ENCODE data around the gene STX2. TPM values are rescaled to one million over a fixed set of nuclear protein-coding genes. Genes with fewer than 3 reads are reported as not detected.
A peak's percentile ranks its signal among the peaks of the same experiment; 100 is the strongest.
"Not testable (repeated sequence)": the region's sequence is repeated elsewhere in the genome, so short reads cannot be mapped to it uniquely, and the experiment has no call there.

The STX2 gene
- total and polyA plus RNA-seq, 5 donors from 2014 or later = 10.7 to 29.5 (median 11.8) TPM

DNA sequence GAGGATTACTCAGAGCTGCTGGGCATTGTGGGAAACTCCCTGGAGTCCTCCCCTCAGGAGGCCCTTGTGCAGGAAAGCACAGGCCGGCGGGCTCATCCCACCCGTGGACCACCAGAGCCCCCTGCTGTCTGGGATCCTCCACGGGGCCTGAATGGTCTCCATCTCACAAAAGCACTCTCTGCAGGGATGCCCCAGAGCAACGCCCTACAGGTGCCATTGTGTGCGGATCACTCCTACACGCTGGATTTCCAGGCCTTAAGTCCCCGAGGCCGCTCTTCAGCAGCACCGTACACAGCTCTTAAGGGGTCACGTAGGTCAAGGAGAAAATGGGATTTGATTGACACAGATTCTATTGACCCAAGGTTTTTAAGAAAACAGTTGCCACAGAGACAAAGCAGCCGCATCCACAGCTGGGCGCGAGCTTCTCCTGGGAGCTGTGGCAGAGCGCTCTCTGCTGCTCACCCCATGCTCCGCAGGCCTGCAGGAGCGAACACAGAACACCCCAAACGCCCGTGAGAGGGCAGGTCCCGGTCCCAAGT, 86.3 kb downstream of the STX2 start:
- Histone ChIP-seq H3K27ac (ENCODE audit: insufficient read depth, low read length, poor library complexity, severe bottlenecking) (no peak overlapping the region), H3K9me3 (ENCODE audit: control insufficient read depth in 2 of 2, low read length in 2 of 2) (peaks cover 7 to 16% of the 10 kb centered on the region in 2 experiments), H3K4me3 (ENCODE audit: low read depth, low read length) (no peak overlapping the region), H3K4me1 (ENCODE audit: control insufficient read depth, insufficient read depth, low read length, poor library complexity, severe bottlenecking) (no peaks in the 10 kb centered on the region), H3K27me3 (ENCODE audit: control insufficient read depth, insufficient read depth, low read length) (no peaks in the 10 kb centered on the region), H3K36me3 (ENCODE audit: control insufficient read depth, insufficient read depth, low read length) (no peaks in the 10 kb centered on the region)
- no peak for DNase-seq
- no peaks in the 10 kb centered on the region for H3K36me3 Mint-ChIP-seq
- no peak overlapping the region for H3K4me3 Mint-ChIP-seq
- no peak overlapping the region for H3K27ac Mint-ChIP-seq
- no peaks in the 10 kb centered on the region for H3K27me3 Mint-ChIP-seq
- H3K4me1 Mint-ChIP-seq = peaks cover 6 to 16% (median 11%) of the 10 kb centered on the region in 4 donors
- H3K9me3 Mint-ChIP-seq = peaks cover 0 to 21% (median 5%) of the 10 kb centered on the region in 7 donors
- ATAC-seq (ENCODE audit: low read depth in 2 of 2) = no peak

DNA sequence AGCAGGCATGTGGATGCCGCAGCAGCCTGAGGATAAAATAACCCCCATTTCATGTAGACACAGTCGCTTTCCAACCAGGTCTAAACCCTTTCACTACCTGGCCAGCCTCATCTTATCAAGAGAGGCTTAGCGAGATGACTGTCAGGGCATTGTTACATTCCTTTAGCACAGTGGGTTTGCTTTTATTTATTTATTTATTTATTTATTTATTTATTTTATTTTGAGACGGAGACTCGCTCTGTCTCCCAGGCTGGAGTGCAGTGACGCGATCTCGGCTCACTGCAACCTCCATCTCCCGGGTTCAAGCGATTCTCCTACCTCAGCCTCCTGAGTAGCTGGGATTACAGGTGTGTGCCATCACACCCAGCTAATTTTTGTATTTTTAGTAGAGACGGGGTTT, 87.0 kb downstream of the STX2 start:
- H3K4me3 Mint-ChIP-seq = not testable (repeated sequence)
- peak overlapping the region in 1 of 3 donors; percentile 68 for H3K27ac Mint-ChIP-seq

DNA sequence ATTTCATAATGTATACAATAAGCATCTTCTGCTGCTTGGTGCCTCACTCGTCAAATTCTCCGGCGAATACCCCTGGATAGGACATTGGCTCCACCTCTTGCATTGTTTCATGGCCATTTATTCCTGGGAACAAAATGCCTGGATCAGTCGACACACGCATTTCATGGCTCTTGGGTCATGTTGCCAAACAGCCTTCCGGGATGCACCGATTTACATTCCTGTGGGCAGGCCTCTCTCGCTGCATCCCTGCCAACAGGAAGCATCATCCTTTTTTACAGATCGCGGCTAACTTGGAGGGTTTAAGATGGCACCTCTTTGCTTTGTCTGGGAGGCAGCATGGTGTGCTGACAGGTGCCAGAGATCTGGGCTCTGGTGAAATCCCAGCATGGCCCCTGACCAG, 90.3 kb downstream of the STX2 start:
- DNase-seq (no peak), ATAC-seq (ENCODE audit: low read depth in 2 of 2) (no peak)
- H3K27me3 ChIP-seq (ENCODE audit: control insufficient read depth, insufficient read depth, low read length) = no peaks in the 10 kb centered on the region
- H3K36me3 ChIP-seq (ENCODE audit: control insufficient read depth, insufficient read depth, low read length) = no peaks in the 10 kb centered on the region
- Mint-ChIP-seq H3K4me3 (no peak overlapping the region), H3K27ac (no peak overlapping the region), H3K36me3 (no peaks in the 10 kb centered on the region), H3K27me3 (no peaks in the 10 kb centered on the region), H3K4me1 (peaks cover 4 to 10% (median 7%) of the 10 kb centered on the region in 4 donors), H3K9me3 (peaks cover 0 to 6% (median 3%) of the 10 kb centered on the region in 7 donors)
- no peaks in the 10 kb centered on the region for H3K4me1 ChIP-seq (ENCODE audit: control insufficient read depth, insufficient read depth, low read length, poor library complexity, severe bottlenecking)
- no peak overlapping the region for H3K27ac ChIP-seq (ENCODE audit: insufficient read depth, low read length, poor library complexity, severe bottlenecking)
- H3K9me3 ChIP-seq (ENCODE audit: control insufficient read depth in 2 of 2, low read length in 2 of 2) = no peaks in the 10 kb centered on the region
- no peak overlapping the region for H3K4me3 ChIP-seq (ENCODE audit: low read depth, low read length)

More for the DNA sequence above, 87.0 kb downstream of the STX2 start:
- not testable (repeated sequence) for H3K4me3 ChIP-seq (ENCODE audit: low read depth, low read length); DNase-seq; H3K4me1 ChIP-seq (ENCODE audit: control insufficient read depth, insufficient read depth, low read length, poor library complexity, severe bottlenecking); H3K27me3 ChIP-seq (ENCODE audit: control insufficient read depth, insufficient read depth, low read length); ATAC-seq (ENCODE audit: low read depth in 2 of 2); H3K36me3 ChIP-seq (ENCODE audit: control insufficient read depth, insufficient read depth, low read length); H3K27me3 Mint-ChIP-seq; H3K36me3 Mint-ChIP-seq; H3K27ac ChIP-seq (ENCODE audit: insufficient read depth, low read length, poor library complexity, severe bottlenecking)
- Mint-ChIP-seq H3K9me3 (peaks cover 0 to 21% (median 5%) of the 10 kb centered on the region in 7 donors), H3K4me1 (peaks cover 6 to 19% (median 11%) of the 10 kb centered on the region in 4 donors)
- peaks cover 7 to 16% of the 10 kb centered on the region in 2 experiments for H3K9me3 ChIP-seq (ENCODE audit: control insufficient read depth in 2 of 2, low read length in 2 of 2)

DNA sequence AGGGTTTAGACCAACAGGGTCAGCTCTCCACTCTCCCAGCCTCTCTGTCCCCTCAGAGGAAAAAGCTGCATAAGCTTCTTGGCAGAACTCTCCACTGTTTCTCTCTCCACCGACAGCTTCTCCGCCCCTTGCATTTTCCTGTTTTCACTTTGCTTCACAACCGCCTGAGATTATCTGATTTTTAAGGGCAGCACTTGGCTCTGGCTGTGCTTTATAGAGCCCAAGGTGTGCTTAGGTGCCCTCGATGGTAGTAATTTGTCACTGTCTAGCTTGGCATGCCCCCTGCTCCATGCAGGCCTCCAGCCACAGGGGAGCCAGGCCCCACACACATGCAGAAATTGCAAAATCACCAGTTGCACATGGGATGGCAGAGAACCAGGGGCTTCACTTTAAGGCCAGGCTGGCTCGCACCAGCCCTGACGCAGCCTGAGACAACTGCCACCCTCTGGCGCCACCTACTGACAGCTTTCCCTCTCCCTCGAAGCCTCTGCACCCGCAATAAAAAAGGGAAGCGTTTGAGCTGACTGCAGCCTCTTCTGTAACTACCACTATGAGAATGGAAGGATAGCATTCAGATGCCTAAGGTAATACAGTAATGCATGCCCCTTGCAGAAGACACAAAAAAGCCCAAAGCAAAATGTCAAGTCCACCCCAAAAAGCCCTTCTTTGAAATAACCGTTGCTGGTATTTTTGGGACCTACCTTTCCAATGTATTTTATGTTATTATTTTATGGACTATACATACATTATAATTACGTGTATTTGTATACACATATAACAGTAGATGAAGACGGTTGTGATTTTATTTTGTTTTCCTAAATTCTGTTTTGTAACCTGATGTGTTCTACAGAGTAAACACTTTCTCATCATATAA, 90.9 kb downstream of the STX2 start:
- H3K4me3 ChIP-seq (ENCODE audit: low read depth, low read length) = no peak overlapping the region
- no peaks in the 10 kb centered on the region for H3K9me3 ChIP-seq (ENCODE audit: control insufficient read depth in 2 of 2, low read length in 2 of 2)
- H3K36me3 ChIP-seq (ENCODE audit: control insufficient read depth, insufficient read depth, low read length) = no peaks in the 10 kb centered on the region
- peaks cover 0 to 7% (median 2%) of the 10 kb centered on the region in 7 donors for H3K9me3 Mint-ChIP-seq
- H3K4me1 Mint-ChIP-seq = peaks cover 0 to 10% (median 7%) of the 10 kb centered on the region in 4 donors
- no peaks in the 10 kb centered on the region for H3K36me3 Mint-ChIP-seq
- peak; percentile 43 to 48 for ATAC-seq (ENCODE audit: low read depth in 2 of 2)
- no peaks in the 10 kb centered on the region for H3K27me3 Mint-ChIP-seq
- peak; percentile 29 to 62 (median 47) for DNase-seq
- peak overlapping the region in 1 of 4 donors; percentile 4 for H3K4me3 Mint-ChIP-seq
- no peaks in the 10 kb centered on the region for H3K27me3 ChIP-seq (ENCODE audit: control insufficient read depth, insufficient read depth, low read length)
- H3K4me1 ChIP-seq (ENCODE audit: control insufficient read depth, insufficient read depth, low read length, poor library complexity, severe bottlenecking) = no peaks in the 10 kb centered on the region
- no peak overlapping the region for H3K27ac ChIP-seq (ENCODE audit: insufficient read depth, low read length, poor library complexity, severe bottlenecking)
- peak overlapping the region in 1 of 3 donors; percentile 11 for H3K27ac Mint-ChIP-seq

DNA sequence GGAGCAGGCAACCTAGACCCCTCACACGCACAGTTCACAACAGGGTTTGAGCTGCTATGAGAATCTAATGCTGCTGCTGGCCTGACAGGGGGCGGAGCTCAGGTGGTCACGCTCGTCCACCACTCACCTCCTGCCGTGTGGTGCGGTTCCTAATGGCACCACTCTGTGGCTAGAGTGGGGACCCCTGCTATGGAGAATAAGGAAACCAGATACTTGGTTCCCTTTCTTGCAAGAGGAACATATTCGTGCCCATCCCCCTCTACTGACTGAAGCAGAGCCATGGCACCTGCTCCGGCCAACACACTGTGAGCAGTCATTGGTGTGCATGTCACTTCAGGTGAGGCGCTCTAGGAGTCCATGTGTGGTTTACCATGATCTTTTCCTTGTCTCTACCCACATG, 92.5 kb downstream of the STX2 start:
- Histone ChIP-seq H3K36me3 (ENCODE audit: control insufficient read depth, insufficient read depth, low read length) (no peaks in the 10 kb centered on the region), H3K4me3 (ENCODE audit: low read depth, low read length) (no peak overlapping the region), H3K27me3 (ENCODE audit: control insufficient read depth, insufficient read depth, low read length) (no peaks in the 10 kb centered on the region), H3K9me3 (ENCODE audit: control insufficient read depth in 2 of 2, low read length in 2 of 2) (no peaks in the 10 kb centered on the region), H3K27ac (ENCODE audit: insufficient read depth, low read length, poor library complexity, severe bottlenecking) (no peak overlapping the region), H3K4me1 (ENCODE audit: control insufficient read depth, insufficient read depth, low read length, poor library complexity, severe bottlenecking) (no peaks in the 10 kb centered on the region)
- no peaks in the 10 kb centered on the region for H3K36me3 Mint-ChIP-seq
- peaks cover 0 to 8% (median 6%) of the 10 kb centered on the region in 4 donors for H3K4me1 Mint-ChIP-seq
- peaks cover 0 to 7% (median 0%) of the 10 kb centered on the region in 7 donors for H3K9me3 Mint-ChIP-seq
- no peak overlapping the region for H3K27ac Mint-ChIP-seq
- H3K4me3 Mint-ChIP-seq = no peak overlapping the region
- H3K27me3 Mint-ChIP-seq = no peaks in the 10 kb centered on the region
- ATAC-seq (ENCODE audit: low read depth in 2 of 2) (no peak), DNase-seq (no peak)

DNA sequence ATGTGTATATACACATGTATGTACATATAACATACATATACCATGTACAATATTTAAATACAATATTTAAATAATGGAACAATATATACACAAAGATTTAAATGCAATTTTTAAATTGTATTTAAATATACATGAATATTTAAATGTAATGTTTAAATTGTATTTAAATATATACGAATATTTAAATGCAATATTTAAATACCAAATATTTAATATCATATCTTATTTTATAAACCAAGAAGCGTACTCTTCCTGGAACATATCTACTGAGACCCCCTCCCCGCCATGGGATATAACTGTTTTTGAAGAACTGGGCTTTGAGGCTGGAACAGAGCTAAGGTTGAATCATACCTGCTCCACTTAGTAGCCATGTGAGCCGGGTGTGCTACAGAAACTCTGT, 93.1 kb downstream of the STX2 start:
- Histone ChIP-seq H3K27ac (ENCODE audit: insufficient read depth, low read length, poor library complexity, severe bottlenecking) (no peak overlapping the region), H3K27me3 (ENCODE audit: control insufficient read depth, insufficient read depth, low read length) (no peaks in the 10 kb centered on the region), H3K36me3 (ENCODE audit: control insufficient read depth, insufficient read depth, low read length) (no peaks in the 10 kb centered on the region), H3K4me3 (ENCODE audit: low read depth, low read length) (no peak overlapping the region), H3K9me3 (ENCODE audit: control insufficient read depth in 2 of 2, low read length in 2 of 2) (no peaks in the 10 kb centered on the region), H3K4me1 (ENCODE audit: control insufficient read depth, insufficient read depth, low read length, poor library complexity, severe bottlenecking) (no peaks in the 10 kb centered on the region)
- Mint-ChIP-seq H3K9me3 (peaks cover 0 to 7% (median 0%) of the 10 kb centered on the region in 7 donors), H3K27ac (peak overlapping the region in 1 of 3 donors; percentile 62), H3K27me3 (no peaks in the 10 kb centered on the region), H3K4me3 (no peak overlapping the region), H3K4me1 (peaks cover 0 to 8% (median 6%) of the 10 kb centered on the region in 4 donors), H3K36me3 (no peaks in the 10 kb centered on the region)
- ATAC-seq (ENCODE audit: low read depth in 2 of 2) = no peak
- DNase-seq = no peak

DNA sequence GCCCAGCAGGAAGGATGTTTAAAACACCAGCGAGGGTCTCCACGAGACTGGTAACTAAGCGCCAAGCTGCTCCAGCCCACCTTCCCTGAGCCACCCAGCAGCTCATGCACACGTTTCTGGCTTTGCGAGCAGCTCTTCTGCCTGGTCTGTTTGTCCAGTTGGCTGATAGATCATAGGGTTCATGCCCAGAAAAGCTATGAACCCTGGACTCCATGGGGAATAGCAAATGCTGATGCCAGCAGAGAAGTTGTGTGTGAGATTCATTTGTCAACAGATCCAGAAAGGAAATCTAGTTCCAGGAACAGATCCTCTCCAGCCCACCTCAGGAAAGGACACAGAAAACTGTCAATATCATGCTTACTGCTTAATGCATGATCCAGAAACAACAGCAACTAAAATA, 94.8 kb downstream of the STX2 start:
- H3K36me3 ChIP-seq (ENCODE audit: control insufficient read depth, insufficient read depth, low read length) = no peaks in the 10 kb centered on the region
- DNase-seq (no peak), ATAC-seq (ENCODE audit: low read depth in 2 of 2) (no peak)
- Mint-ChIP-seq H3K4me3 (no peak overlapping the region), H3K9me3 (peaks cover 0 to 7% (median 0%) of the 10 kb centered on the region in 7 donors), H3K27ac (no peak overlapping the region), H3K36me3 (no peaks in the 10 kb centered on the region), H3K4me1 (peaks cover 0 to 8% (median 6%) of the 10 kb centered on the region in 4 donors), H3K27me3 (peaks cover 4% of the 10 kb centered on the region)
- H3K9me3 ChIP-seq (ENCODE audit: control insufficient read depth in 2 of 2, low read length in 2 of 2) = no peaks in the 10 kb centered on the region
- no peaks in the 10 kb centered on the region for H3K4me1 ChIP-seq (ENCODE audit: control insufficient read depth, insufficient read depth, low read length, poor library complexity, severe bottlenecking)
- no peak overlapping the region for H3K27ac ChIP-seq (ENCODE audit: insufficient read depth, low read length, poor library complexity, severe bottlenecking)
- no peak overlapping the region for H3K4me3 ChIP-seq (ENCODE audit: low read depth, low read length)
- H3K27me3 ChIP-seq (ENCODE audit: control insufficient read depth, insufficient read depth, low read length) = no peaks in the 10 kb centered on the region

Measured in CD4-positive, CD25-positive, alpha-beta regulatory T cell (primary cell).